Measurements from ENCODE around the gene KCNJ5. TPM values are rescaled to one million over a fixed set of nuclear protein-coding genes. Genes with fewer than 3 reads are reported as not detected.
A peak's percentile ranks its signal among the peaks of the same experiment; 100 is the strongest.

Gene KCNJ5
- total RNA-seq, 1 experiment from 2014 or later = not detected

- DNase-seq (ENCODE audit: low read depth) = no peak
These were observed 4.4 kb downstream of the KCNJ5 start for GRCh38 chr11:128895526-128895925.

- DNase-seq (ENCODE audit: low read depth) = no peak
These were observed 5.2 kb downstream of the KCNJ5 start for GRCh38 chr11:128896356-128896755.

GRCh38 chr11:128897826-128898225 lies 6.7 kb downstream of the KCNJ5 start:
- no peak for DNase-seq (ENCODE audit: low read depth)

- no peak for DNase-seq (ENCODE audit: low read depth)
These were observed 7.6 kb downstream of the KCNJ5 start for GRCh38 chr11:128898580-128899344.

- DNase-seq (ENCODE audit: low read depth) = no peak
These were observed 9.3 kb downstream of the KCNJ5 start for GRCh38 chr11:128900468-128900867.

- no peak for DNase-seq (ENCODE audit: low read depth)
These were observed 10.7 kb downstream of the KCNJ5 start for GRCh38 chr11:128901653-128902514.

GRCh38 chr11:128902515-128903066 lies 11.4 kb downstream of the KCNJ5 start:
- peak; percentile 30 for DNase-seq (ENCODE audit: low read depth)

- peak; percentile 66 for DNase-seq (ENCODE audit: low read depth)
These were observed 12.3 kb downstream of the KCNJ5 start for GRCh38 chr11:128903248-128904061.

- DNase-seq (ENCODE audit: low read depth) = no peak
These were observed 13.1 kb downstream of the KCNJ5 start for GRCh38 chr11:128904303-128904655.

GRCh38 chr11:128904656-128905344 lies 13.6 kb downstream of the KCNJ5 start:
- peak; percentile 80 for DNase-seq (ENCODE audit: low read depth)

GRCh38 chr11:128905345-128906184 lies 14.4 kb downstream of the KCNJ5 start:
- peak; percentile 66 for DNase-seq (ENCODE audit: low read depth)

- no peak for DNase-seq (ENCODE audit: low read depth)
These were observed 15.3 kb downstream of the KCNJ5 start for GRCh38 chr11:128906185-128907050.

- DNase-seq (ENCODE audit: low read depth) = no peak
These were observed 16.4 kb downstream of the KCNJ5 start for GRCh38 chr11:128907585-128907984.

GRCh38 chr11:128908391-128909246 lies 17.5 kb downstream of the KCNJ5 start:
- DNase-seq (ENCODE audit: low read depth) = peak; percentile 83

- no peak for DNase-seq (ENCODE audit: low read depth)
These were observed 18.4 kb downstream of the KCNJ5 start for GRCh38 chr11:128909438-128910125.

- no peak for DNase-seq (ENCODE audit: low read depth)
These were observed 19.4 kb downstream of the KCNJ5 start for GRCh38 chr11:128910576-128910975.

GRCh38 chr11:128911239-128911638 lies 20.1 kb downstream of the KCNJ5 start:
- no peak for DNase-seq (ENCODE audit: low read depth)

GRCh38 chr11:128911701-128912100 lies 20.5 kb downstream of the KCNJ5 start:
- DNase-seq (ENCODE audit: low read depth) = no peak
